Caco-2 (cell line): ENCODE results near the gene CGB8. TPM values are rescaled to one million over a fixed set of nuclear protein-coding genes. Genes with fewer than 3 reads are reported as not detected.

Experiments used
- BruUV-seq: library from RNA; stranded (reverse); fragments of 400-500 nt; replicated peaks from 2 replicates; lab custom pipeline; 2021; lab: Mats Ljungman, UMichigan
- CTCF ChIA-PET: fragments of 300-600 bp; sonication (Branson Sonifier 250); formaldehyde crosslinking; loops from one replicate; lab custom pipeline; 2022; ENCODE audit warnings: antibody characterized with exemption; lab: Charles Lee
- POLR2A ChIA-PET: fragments of 300-600 bp; sonication (Branson Sonifier 250); formaldehyde crosslinking; loops from one replicate; lab custom pipeline; 2022; ENCODE audit warnings: antibody characterized with exemption; lab: Charles Lee
- DNase-seq, 2 experiments: peaks; one replicate each; pipeline versions ENCODE4 v3.0.0 to v3.0.0-alpha.2; 2020 to 2022
- H3K27me3 ChIP-seq: replicated peaks from 2 replicates; pipeline ENCODE4 v1.6.0; 2011; ENCODE audit warnings: low read length; ENCODE audit not compliant: control insufficient read depth, insufficient read depth
- H3K36me3 ChIP-seq: 2 replicates; pipeline ENCODE4 v1.5.1; 2011; ENCODE audit warnings: low read length; ENCODE audit not compliant: control insufficient read depth, insufficient read depth
- H3K4me1 ChIP-seq: fragments of 250-450 bp; sonication (Bioruptor Pico); 2 replicates; pipeline ENCODE4 v1.5.1; 2020; ENCODE audit warnings: mild to moderate bottlenecking
- H3K4me3 ChIP-seq: 2 replicates; pipeline ENCODE4 v1.5.1; 2011; ENCODE audit warnings: low read depth, mild to moderate bottlenecking, control low read depth, low read length
- H3K9me3 ChIP-seq: fragments of 250-450 bp; sonication (Bioruptor Pico); 2 replicates; pipeline ENCODE4 v1.5.1; 2020; ENCODE audit warnings: mild to moderate bottlenecking, moderate library complexity
- H3K27ac Mint-ChIP-seq: one replicate; pipeline ENCODE4 v1.8.0; 2022; ENCODE audit warnings: mixed read lengths; ENCODE audit not compliant: unreplicated experiment
- H3K27me3 Mint-ChIP-seq: one replicate; pipeline ENCODE4 v1.8.0; 2022; ENCODE audit warnings: mixed read lengths; ENCODE audit not compliant: insufficient read depth, unreplicated experiment
- H3K36me3 Mint-ChIP-seq: one replicate; pipeline ENCODE4 v1.8.0; 2022; ENCODE audit warnings: mild to moderate bottlenecking, mixed read lengths; ENCODE audit not compliant: insufficient read depth, unreplicated experiment
- H3K4me1 Mint-ChIP-seq: one replicate; pipeline ENCODE4 v1.8.0; 2022; ENCODE audit warnings: low read depth, mixed read lengths; ENCODE audit not compliant: unreplicated experiment
- H3K4me3 Mint-ChIP-seq: one replicate; pipeline ENCODE4 v1.8.0; 2022; ENCODE audit warnings: mild to moderate bottlenecking, moderate library complexity, mixed read lengths; ENCODE audit not compliant: unreplicated experiment
- H3K9me3 Mint-ChIP-seq: one replicate; pipeline ENCODE4 v1.8.0; 2022; ENCODE audit warnings: mixed read lengths; ENCODE audit not compliant: unreplicated experiment
- intact Hi-C: fragments of 100-400 bp; cut with micrococcal nuclease; formaldehyde crosslinking; loops from one replicate; pipeline ENCODE4 v1.10.0; 2022; ENCODE audit not compliant: unreplicated experiment
- total RNA-seq: library from RNA; stranded (reverse); gene quantifications from 2 replicates; pipeline ENCODE4 v1.2.3, GENCODE V29; 2022
- TF ChIP-seq, protein P1 (sequence below), 2 experiments: fragments of 200-600 bp in 1 of 2; IDR thresholded peaks; 1 replicate in 1 of 2; 2 replicates in 1 of 2; pipeline versions ENCODE4 v1.5.1 to v1.8.0; 2011 to 2022; ENCODE audit warnings: antibody characterized with exemption in 1 of 2, control low read depth in 1 of 2, inconsistent platforms in 1 of 2, low read depth in 1 of 2, low read length in 1 of 2, mild to moderate bottlenecking in 1 of 2, moderate library complexity in 1 of 2; ENCODE audit not compliant: insufficient read depth in 1 of 2, severe bottlenecking in 1 of 2, unreplicated experiment in 1 of 2

The CGB8 gene
- total RNA-seq, 1 experiment from 2014 or later = not detected

DNA sequence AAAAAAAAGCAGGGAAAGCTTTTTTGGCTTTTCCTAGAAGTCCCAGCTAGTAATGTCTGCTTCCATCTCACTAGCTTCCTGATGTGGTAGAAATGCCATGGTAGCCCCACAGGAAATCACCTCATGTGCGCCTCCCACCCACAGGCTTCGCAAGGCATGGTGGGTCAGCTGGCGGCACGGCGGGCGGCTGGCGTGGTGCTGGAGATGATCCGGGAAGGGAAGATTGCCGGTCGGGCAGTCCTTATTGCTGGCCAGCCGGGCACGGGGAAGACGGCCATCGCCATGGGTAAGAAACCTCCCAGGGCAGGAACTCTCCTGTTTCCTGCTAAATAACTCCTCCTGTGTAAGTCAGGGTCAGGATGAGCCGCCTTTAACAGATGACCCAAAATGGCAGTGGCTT lies 44.8 kb downstream of the CGB8 start:
- DNase-seq = no peak
- Mint-ChIP-seq H3K9me3 (no peaks in the 10 kb centered on the region), H3K4me1 (no peaks in the 10 kb centered on the region), H3K4me3 (no peak overlapping the region), H3K27ac (no peak overlapping the region), H3K36me3 (peaks cover 67% of the 10 kb centered on the region), H3K27me3 (no peaks in the 10 kb centered on the region)
- no peaks in the 10 kb centered on the region for H3K4me1 ChIP-seq
- intact Hi-C loops = no loop called here
- POLR2A ChIA-PET = interaction anchor here (0.7 kb wide), 1 partner anchor 124 kb away, joined by 3 read pairs; no protein-coding TSS in a partner anchor
- no peaks in the 10 kb centered on the region for H3K27me3 ChIP-seq
- TF ChIP-seq, protein P1, sequence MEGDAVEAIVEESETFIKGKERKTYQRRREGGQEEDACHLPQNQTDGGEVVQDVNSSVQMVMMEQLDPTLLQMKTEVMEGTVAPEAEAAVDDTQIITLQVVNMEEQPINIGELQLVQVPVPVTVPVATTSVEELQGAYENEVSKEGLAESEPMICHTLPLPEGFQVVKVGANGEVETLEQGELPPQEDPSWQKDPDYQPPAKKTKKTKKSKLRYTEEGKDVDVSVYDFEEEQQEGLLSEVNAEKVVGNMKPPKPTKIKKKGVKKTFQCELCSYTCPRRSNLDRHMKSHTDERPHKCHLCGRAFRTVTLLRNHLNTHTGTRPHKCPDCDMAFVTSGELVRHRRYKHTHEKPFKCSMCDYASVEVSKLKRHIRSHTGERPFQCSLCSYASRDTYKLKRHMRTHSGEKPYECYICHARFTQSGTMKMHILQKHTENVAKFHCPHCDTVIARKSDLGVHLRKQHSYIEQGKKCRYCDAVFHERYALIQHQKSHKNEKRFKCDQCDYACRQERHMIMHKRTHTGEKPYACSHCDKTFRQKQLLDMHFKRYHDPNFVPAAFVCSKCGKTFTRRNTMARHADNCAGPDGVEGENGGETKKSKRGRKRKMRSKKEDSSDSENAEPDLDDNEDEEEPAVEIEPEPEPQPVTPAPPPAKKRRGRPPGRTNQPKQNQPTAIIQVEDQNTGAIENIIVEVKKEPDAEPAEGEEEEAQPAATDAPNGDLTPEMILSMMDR (IDR thresholded peaks at IDR 0.05; ENCODE audit: insufficient read depth in 1 of 2, low read depth in 1 of 2, low read length in 1 of 2, severe bottlenecking in 1 of 2, unreplicated experiment in 1 of 2) = no peak
- CTCF ChIA-PET = interaction anchor here (0.5 to 0.6 kb wide), 2 partner anchors 124 to 126 kb away, joined by 3 read pairs; no protein-coding TSS in a partner anchor
- H3K4me3 ChIP-seq = no peak overlapping the region
- H3K9me3 ChIP-seq = no peaks in the 10 kb centered on the region
- H3K36me3 ChIP-seq = no peaks in the 10 kb centered on the region; the same call in 1 of the 2 replicates
- no TSS peak for BruUV-seq

DNA sequence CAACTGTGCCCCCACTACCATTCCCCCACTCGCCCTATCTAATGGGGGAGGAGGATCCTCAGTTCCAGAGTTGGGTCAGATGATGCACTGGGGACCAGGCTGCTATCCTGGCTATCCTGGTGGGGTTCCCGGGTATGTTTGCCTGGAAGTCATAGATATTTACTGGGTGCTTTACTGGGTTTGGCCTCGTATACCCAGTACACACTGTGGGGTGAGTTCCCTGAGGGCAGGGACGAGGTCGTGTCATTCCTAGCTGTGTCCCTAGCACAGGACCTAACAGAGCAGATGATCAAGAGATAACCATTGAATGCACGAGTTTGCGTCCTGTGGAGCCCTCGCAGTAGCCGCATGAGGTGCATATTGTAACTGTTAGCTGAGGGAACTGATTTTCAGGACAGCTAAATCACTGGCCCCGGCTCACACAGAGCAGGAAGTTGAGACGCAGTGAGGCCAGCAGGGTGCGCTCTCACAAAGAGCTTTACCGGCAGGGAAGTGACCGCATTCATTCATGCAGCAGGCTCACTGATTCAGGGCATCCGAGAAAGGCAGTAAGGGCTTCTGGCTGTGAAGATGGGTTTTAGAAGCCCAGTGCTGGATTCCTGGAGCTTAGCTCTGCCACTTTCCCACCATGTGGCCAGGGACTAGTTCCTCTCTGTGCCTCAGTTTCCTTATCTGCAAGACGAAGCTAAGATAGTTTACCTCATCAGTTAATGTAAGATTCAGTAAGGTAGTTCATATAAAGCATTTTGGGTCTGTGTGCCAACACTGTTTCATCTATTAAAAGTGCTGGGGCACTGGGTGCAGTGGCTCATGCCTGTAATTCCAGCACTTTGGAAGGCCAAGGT lies 49.2 kb downstream of the CGB8 start:
- POLR2A ChIA-PET = interaction anchor here (0.5 to 0.9 kb wide), 3 partner anchors 8 to 40 kb away, joined by 3 read pairs; no protein-coding TSS in a partner anchor
- BruUV-seq = no TSS peak
- no peaks in the 10 kb centered on the region; the same call in 1 of the 2 replicates for H3K36me3 ChIP-seq
- TF ChIP-seq, protein P1 (IDR thresholded peaks at IDR 0.05; ENCODE audit: insufficient read depth in 1 of 2, low read depth in 1 of 2, low read length in 1 of 2, severe bottlenecking in 1 of 2, unreplicated experiment in 1 of 2) = peak; percentile 70 to 75
- H3K4me1 Mint-ChIP-seq = peaks cover 8% of the 10 kb centered on the region
- intact Hi-C loops = loop anchor here (2.0 to 10.0 kb wide), 2 partner anchors 19 to 225 kb away; no protein-coding TSS in a partner anchor
- H3K9me3 Mint-ChIP-seq = no peaks in the 10 kb centered on the region
- H3K27me3 Mint-ChIP-seq = no peaks in the 10 kb centered on the region
- CTCF ChIA-PET = interaction anchor here (0.5 to 1.5 kb wide), 16 partner anchors 10 to 411 kb away, joined by 3 to 16 read pairs (median 5); partner anchors contain the start of gene CGB7
- no peaks in the 10 kb centered on the region for H3K27me3 ChIP-seq
- no peaks in the 10 kb centered on the region for H3K4me1 ChIP-seq
- H3K4me3 Mint-ChIP-seq = no peak overlapping the region
- no peaks in the 10 kb centered on the region for H3K9me3 ChIP-seq
- H3K36me3 Mint-ChIP-seq = peaks cover 60% of the 10 kb centered on the region
- no peak overlapping the region for H3K4me3 ChIP-seq
- peak; percentile 59 to 76 for DNase-seq
- H3K27ac Mint-ChIP-seq = no peak overlapping the region

DNA sequence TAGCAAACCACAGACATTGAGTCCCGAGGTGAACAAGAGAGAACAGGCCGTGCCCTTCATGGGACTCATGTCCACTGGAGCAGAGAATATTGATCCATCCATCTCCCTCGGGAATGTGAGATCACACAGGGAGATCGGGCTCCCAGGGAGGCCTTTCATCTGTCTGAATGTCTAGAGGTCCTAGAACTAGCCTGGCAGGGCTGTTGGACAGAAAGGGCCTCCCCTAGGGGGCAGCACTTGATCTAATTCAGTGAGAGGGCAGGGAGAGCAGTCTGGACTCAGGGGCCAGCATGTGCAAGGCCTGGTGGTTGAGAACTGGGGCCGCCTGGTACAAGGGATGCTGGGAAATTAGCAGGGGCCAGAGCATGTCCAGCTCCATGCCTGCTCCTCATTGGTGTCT lies 50.9 kb downstream of the CGB8 start:
- no TSS peak for BruUV-seq
- ChIA-PET POLR2A (no interaction called here), CTCF (interaction anchor here (0.5 to 1.8 kb wide), 6 partner anchors 20 to 548 kb away, joined by 3 to 5 read pairs (median 4); partner anchors contain the start of gene NTF4)
- peak; percentile 79 for DNase-seq
- Mint-ChIP-seq H3K9me3 (no peaks in the 10 kb centered on the region), H3K27ac (no peak overlapping the region), H3K4me3 (no peak overlapping the region), H3K36me3 (peaks cover 57% of the 10 kb centered on the region), H3K27me3 (no peaks in the 10 kb centered on the region), H3K4me1 (peaks cover 9% of the 10 kb centered on the region)
- intact Hi-C loops = loop anchor here (2.0 to 10.0 kb wide), 2 partner anchors 21 to 227 kb away; no protein-coding TSS in a partner anchor
- TF ChIP-seq, protein P1 (IDR thresholded peaks at IDR 0.05; ENCODE audit: insufficient read depth in 1 of 2, low read depth in 1 of 2, low read length in 1 of 2, severe bottlenecking in 1 of 2, unreplicated experiment in 1 of 2) = peak; percentile 48 to 52
- H3K4me1 ChIP-seq = no peaks in the 10 kb centered on the region
- H3K4me3 ChIP-seq = no peak overlapping the region
- H3K27me3 ChIP-seq = no peaks in the 10 kb centered on the region
- H3K9me3 ChIP-seq = no peaks in the 10 kb centered on the region
- H3K36me3 ChIP-seq = no peaks in the 10 kb centered on the region; the same call in 1 of the 2 replicates
